SHP77 treated with DMSO at 0.1 percent for 48 hours (cell line): ENCODE measurements around the gene FAHD1.
"Not testable (repeated sequence)": the region's sequence is repeated elsewhere in the genome, so short reads cannot be mapped to it uniquely, and the experiment has no call there.

Experiments
- DNase-seq: peaks from one replicate; lab custom pipeline; 2025; lab: John Stamatoyannopoulos, UW

The FAHD1 gene

GRCh38 chr16:1789643-1790045 is 37.4 kb upstream of the FAHD1 start:
- no peak for DNase-seq

DNA sequence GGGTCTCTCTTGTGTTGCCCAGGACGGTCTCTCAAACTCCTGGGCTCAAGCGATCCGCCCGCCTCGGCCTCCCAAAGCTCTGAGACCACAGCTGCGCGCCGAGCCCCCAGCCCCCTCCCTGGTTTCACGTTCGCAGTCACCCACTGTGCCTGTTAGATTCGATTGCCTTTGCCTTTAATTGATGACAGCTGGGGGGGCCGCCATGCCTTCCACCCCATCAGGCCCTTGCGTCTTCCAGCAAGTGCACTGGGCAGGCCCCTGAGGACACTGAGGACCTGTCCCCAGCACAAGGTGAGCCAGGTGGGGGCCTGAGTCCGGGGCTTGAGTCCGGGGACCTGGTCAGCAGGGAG is 36.8 kb upstream of the FAHD1 start:
- DNase-seq: no peak

DNA sequence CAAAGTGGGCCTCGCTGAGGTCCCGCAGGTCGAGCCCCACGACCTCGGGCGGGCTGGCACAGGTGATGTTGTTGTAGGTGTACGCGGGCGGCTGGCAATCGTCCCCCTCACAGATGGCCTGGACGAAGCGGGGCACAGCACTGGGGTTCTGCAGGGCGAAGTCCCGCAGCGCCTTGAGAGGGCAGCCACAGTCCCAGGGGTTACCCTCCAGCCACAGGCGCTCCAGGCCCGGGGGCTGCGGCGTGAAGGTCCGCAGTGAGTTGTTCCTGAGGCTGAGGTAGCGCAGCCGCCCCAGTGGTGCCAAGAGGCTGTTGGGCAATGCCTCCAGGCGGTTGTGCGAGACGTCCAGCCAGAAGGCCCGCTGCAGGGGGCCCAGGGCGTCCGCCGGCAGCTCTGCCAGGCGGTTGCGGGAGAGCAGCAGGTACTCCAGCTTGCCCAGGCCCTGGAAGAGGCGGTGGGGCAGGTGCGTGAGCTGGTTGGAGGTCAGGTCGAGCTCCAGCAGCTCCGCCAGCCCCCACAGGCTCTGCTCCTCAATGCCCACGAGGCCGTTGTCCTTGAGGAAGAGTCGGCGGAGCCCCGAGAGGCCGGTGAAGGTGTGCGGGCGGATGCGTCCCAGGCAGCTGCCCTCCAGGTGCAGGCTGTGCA is 36.3 kb upstream of the FAHD1 start:
- no peak for DNase-seq

- no peak for DNase-seq
These were observed 35.6 kb upstream of the FAHD1 start for GRCh38 chr16:1791256-1791942.

- DNase-seq: no peak
These were observed 34.8 kb upstream of the FAHD1 start for GRCh38 chr16:1791943-1792812.

DNA sequence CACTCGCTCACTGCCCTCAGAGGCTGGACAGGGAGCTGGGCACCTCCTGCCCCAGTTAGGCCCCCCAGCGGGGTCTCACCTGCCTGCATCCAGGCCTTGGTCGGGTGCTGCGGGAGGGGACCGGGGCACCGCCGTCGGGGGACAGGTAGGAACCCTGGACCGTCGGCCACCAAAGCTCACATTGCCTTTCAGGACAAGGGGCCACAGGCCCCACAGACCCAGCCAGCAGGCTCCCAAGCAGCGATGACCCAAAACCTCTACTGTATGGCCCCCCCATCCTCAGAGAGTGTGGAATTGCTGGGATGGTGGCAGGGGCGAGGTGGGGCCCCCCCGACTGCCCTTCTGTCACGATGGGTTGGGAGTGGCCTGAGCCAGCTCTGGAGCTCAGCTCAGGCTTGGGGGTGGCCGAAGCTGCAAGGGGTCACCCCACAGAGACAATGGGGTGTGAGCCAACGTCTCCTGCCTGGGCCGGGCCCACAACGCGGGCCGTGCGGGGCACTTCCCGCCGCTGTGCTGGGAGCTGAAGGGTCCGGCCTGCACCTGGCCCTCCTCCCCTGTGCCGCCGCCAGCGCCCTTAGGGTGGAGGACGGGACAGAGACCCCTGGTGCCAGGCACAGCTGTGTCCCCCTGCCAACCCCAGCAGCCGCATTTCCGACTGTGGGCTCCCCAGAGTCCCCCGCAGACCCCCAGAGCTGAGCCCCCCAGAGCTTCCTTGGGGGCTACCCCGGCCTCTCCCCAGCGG is 34.0 kb upstream of the FAHD1 start:
- no peak for DNase-seq

DNA sequence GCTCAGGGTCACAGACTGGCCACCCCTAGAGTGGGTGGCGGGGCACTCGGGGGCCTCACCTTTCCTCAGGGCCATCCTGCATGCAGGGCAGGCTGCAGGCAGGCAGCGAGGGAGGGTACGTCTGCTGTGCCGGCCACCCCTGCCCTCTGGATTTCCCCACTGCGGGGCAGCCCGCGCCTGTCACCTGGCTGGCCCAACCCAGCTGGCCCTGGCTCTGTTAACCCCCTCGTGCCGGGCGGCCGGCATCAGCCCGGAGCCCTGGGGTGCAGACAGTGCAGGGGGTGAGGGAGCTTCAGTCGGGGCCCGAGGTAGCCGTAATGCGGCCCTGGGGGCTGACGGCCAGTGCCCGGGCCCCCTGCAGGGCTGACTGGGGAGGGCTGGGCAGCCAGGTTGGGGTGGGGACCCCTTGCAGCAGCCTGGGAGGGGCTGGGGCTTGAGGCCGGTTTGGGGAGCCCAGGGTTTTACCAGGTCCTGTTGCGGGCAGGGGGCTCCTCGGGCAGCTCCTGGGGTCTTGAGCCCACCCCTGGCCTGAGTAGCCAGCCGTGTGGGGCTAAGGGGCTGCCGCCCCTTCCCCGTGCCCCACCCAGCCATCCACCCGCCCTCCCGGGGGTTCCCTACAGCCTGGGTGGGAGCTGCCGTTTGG is 33.3 kb upstream of the FAHD1 start, which contains the start of gene IGFALS:
Gene IGFALS (minus strand): TSS at position 128 of the 643 bp plus-strand sequence. CDS start 53 bp downstream, at position 75.
- DNase-seq: no peak

DNA sequence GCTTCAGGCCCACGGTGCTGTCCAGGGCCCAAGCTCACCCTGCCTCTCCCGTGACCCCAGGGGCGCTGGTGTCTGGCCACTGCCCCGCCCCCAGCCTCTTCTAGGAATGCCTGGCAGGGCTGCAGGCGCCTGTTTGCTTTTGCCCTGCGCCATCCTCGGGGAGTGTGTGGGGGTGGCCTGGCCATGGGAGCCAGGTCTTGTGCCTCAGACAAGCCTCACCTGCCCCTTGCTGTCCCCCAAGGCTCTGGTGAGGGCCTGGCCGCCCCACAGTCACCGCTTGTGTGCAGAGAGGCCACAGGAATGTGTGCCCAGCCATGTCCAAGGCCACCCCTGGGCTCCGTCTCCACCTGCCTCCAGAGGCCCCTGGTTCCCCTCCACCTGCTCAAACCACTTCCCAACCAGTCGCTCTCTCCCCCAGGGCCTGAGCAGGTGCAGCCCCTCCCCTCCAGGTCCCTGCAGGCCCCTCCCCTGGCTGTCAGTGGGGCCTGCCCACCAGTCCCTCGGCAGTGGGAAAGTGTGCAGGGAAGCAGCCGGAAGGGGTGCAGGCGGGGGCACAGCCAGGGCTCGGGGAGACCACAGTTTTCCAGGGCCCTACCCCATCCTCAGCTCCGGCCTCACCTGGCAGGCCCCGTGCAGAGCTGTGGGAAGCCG is 32.7 kb upstream of the FAHD1 start:
- peak; percentile 10 for DNase-seq

DNA sequence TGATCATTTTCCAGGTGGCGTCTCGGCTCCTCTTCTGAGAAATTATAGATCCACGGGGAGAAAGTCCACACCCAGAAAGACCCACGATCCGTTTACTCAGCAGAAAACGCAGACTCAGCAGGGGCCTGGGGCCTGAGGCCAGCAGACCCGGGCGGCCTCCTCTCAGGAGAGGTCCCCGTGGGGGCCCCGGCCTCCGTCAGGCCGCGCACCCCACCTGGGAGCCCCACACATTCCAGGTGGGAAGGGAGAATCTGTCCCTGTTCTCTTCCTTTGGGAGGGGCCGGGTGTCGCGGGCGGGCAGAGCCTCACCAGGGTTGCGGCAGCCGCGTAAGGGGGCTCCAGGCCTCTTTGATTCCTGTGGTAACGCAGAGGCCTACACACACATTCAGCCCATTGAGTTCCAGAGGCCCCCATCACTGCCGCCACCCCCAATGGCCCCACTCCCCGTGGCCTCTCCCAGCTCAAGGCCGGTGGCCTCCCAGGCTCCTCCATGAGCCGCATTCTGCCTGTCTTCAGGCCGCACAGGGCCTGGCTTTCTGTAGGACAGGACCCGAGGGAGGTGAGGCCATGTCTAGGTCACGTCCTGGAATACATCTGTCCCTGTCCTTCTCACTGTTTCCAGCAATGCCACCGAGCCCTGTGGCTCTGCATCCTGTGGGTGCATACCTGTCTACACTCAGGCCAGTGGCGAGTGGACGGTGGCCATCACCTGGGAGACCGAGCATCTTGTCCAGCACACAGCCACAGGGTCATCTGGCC is 31.9 kb upstream of the FAHD1 start:
- no peak for DNase-seq

DNA sequence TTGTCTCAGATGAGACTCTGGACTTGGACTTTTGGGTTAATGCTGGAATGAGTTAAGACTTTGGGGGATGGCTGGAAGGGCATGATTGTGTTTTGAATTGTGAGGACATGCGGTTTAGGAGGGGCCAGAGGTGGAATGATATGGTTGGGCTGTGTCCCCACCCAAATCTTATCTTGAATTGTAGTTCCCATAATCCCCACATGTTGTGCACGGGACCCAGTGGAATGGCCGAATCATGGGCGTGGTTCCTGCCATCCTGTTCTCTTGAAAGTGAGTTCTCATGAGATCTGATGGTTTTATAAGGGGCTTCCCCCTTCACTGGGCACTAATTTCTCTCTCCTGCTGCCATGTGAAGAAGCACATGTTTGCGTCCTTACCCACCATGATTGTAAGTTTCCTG is 27.7 kb upstream of the FAHD1 start:
- not testable (repeated sequence) for DNase-seq

DNA sequence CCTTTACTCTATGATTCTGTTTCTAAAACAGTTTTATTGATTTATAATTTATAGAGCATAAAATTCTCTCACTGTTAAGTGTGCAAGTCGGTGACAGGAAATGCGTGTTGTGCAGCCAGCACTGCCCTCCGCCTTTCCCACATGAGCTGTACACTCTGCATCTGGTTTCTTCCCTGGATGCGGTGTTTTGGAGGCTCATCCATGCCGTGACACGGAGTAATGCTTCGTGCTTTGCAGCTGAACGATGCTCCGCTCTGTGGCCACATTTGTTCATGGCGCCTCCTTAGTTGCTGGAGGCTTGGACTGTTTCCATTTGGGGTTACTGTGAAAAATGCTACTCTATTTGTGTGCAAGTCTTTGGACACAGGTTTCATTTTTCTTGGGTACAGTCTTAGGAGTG is 26.3 kb upstream of the FAHD1 start:
- DNase-seq: no peak

- no peak for DNase-seq
These were observed 19.4 kb upstream of the FAHD1 start for GRCh38 chr16:1807626-1808025.

DNA sequence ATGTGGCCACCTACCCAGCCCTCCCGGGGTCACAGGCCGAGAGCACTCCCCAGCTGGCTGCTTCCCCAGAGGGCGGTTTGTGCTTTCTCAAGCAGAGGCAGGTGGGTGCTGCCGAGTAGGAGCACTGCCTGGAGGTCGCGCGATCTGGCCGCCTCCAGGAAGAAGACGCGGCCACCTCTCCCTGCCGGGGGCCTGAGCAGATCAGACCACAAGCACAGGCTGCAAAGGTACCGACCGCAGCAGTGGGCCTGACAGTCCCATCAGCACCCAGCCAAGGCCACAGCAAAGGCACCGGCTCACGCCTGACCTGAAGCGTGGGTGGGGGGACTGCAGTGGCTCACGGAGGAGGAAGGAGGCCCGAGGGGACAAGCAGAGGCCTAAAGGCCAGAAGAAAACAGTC is 18.3 kb upstream of the FAHD1 start:
- no peak for DNase-seq

DNA sequence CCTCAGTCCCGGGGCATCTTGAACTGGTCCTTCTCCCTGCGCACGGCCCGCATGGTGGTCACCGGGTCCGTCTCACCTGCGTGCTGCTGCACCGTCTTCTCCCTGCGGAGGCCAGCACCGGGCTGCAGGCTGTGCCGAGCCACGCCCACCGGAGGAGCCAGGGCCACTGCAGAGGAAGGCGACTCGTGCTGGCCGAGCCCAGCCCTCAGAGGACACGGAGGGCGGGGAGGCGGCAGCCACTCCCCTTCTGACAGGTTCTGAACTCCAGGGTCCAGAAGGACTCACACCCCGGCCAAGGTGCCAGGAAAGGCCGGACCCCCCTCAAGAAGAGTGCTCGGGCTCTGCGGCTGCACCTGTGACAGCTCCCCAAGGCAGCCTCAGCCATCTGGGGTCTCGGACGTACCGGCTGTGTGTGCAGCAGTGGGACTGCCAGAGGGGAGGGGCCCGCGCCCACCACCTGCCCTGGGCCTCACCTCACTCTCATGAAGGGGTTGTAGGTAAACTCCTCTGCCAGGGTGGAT is 17.7 kb upstream of the FAHD1 start:
- DNase-seq: no peak

DNA sequence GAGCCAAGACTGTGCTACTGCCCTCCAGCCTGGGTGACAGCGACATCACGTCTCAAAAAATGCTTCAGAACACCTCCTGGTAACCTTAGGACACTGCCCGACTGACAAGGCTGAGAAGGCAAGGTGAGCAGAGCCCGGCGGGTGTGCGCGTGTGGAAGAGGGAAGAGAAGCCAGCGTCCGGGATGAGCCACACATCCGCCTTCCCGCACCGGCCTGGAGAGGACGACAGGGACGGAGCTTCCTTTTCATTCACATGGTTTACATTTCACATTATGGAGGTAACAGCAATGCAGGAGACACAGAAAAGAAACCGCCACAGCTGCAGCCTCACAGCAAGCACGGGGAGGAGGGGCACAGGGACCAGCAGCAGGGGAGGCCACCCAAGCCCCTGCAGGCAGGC is 16.9 kb upstream of the FAHD1 start:
- DNase-seq: no peak

DNA sequence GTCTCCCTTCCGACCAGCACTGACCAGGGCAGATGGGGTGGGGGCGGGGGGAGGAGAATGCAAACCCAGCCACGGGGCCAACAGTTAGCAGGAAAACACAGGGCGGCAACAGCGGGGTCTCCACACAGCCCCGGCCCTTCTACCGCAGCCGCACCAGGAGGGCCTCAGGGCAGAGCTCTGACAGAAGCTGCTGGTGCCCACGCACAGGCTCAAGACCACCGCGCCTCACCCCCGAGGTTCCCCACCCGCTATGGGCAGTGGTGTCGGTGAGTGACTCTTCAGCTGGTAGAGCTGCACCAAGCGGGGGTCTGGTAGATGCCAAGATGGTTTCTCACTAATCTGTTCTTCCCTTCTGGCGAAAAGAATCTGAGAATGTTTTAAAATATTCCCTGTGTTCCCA is 16.5 kb upstream of the FAHD1 start:
- DNase-seq: no peak

GRCh38 chr16:1812732-1813163 is 14.3 kb upstream of the FAHD1 start:
- peak; percentile 9 for DNase-seq

- DNase-seq: no peak
These were observed 11.5 kb upstream of the FAHD1 start for GRCh38 chr16:1815461-1815860.

- no peak for DNase-seq
These were observed 10.4 kb upstream of the FAHD1 start for GRCh38 chr16:1816396-1817275.
